Epithelial cell of prostate (primary cell): Measurements from ENCODE around the gene ZNF319.

ENCODE experiments used
- DNase-seq: peaks from one replicate; pipeline ENCODE4 v3.0.0-alpha.2; 2011; ENCODE audit warnings: low read depth, low spot score
- H3K27ac ChIP-seq: fragments of 450-650 bp; 2 replicates; pipeline ENCODE4 v1.5.1; 2017; ENCODE audit warnings: mild to moderate bottlenecking

The ZNF319 gene

GRCh38 chr16:57999366-57999970 lies 1.0 kb downstream of the ZNF319 start:
- H3K27ac ChIP-seq, result peak overlapping the region; percentile 86
- no peak for DNase-seq

- H3K27ac ChIP-seq, result peak overlapping the region; percentile 86
- DNase-seq, result no peak
These were observed 1.5 kb downstream of the ZNF319 start for GRCh38 chr16:57998992-57999365.

- H3K27ac ChIP-seq, result peak overlapping the region; percentile 86
- DNase-seq, result peak; percentile 54
These were observed 2.0 kb downstream of the ZNF319 start for GRCh38 chr16:57998486-57998885.

GRCh38 chr16:57997528-57998265 lies 2.8 kb downstream of the ZNF319 start:
- peak overlapping the region; percentile 86 for H3K27ac ChIP-seq

GRCh38 chr16:57997176-57997527 lies 3.3 kb downstream of the ZNF319 start:
- no peak overlapping the region for H3K27ac ChIP-seq
- no peak for DNase-seq

More at GRCh38 chr16:57997528-57998265, 2.8 kb downstream of the ZNF319 start:
- DNase-seq, result no peak

- no peak overlapping the region for H3K27ac ChIP-seq
- DNase-seq, result no peak
These were observed 3.9 kb downstream of the ZNF319 start for GRCh38 chr16:57996406-57997175.

- no peak overlapping the region for H3K27ac ChIP-seq
- no peak for DNase-seq
These were observed 4.6 kb downstream of the ZNF319 start for GRCh38 chr16:57995721-57996405.

- no peak overlapping the region for H3K27ac ChIP-seq
- no peak for DNase-seq
These were observed 5.7 kb downstream of the ZNF319 start for GRCh38 chr16:57994778-57995177.

- DNase-seq, result no peak
- no peak overlapping the region for H3K27ac ChIP-seq
These were observed 6.1 kb downstream of the ZNF319 start for GRCh38 chr16:57994361-57994760.

- DNase-seq, result no peak
- peak overlapping the region; percentile 72 for H3K27ac ChIP-seq
These were observed 6.6 kb downstream of the ZNF319 start for GRCh38 chr16:57993897-57994296.

- no peak for DNase-seq
- H3K27ac ChIP-seq, result peak overlapping the region; percentile 72
These were observed 7.0 kb downstream of the ZNF319 start for GRCh38 chr16:57993438-57993837.

- H3K27ac ChIP-seq, result peak overlapping the region; percentile 72
- no peak for DNase-seq
These were observed 8.4 kb downstream of the ZNF319 start for GRCh38 chr16:57992084-57992483.

GRCh38 chr16:57991551-57992059 lies 8.9 kb downstream of the ZNF319 start:
- no peak for DNase-seq
- no peak overlapping the region for H3K27ac ChIP-seq

- peak overlapping the region; percentile 62 for H3K27ac ChIP-seq
- DNase-seq, result peak; percentile 68
These were observed 11.5 kb downstream of the ZNF319 start for GRCh38 chr16:57988929-57989328.

- no peak overlapping the region for H3K27ac ChIP-seq
- DNase-seq, result no peak
These were observed 12.9 kb downstream of the ZNF319 start for GRCh38 chr16:57987441-57988177.

- no peak for DNase-seq
- no peak overlapping the region for H3K27ac ChIP-seq
These were observed 14.3 kb downstream of the ZNF319 start for GRCh38 chr16:57986196-57986595.

- DNase-seq, result no peak
- H3K27ac ChIP-seq, result no peak overlapping the region
These were observed 15.0 kb downstream of the ZNF319 start for GRCh38 chr16:57985204-57986181.

GRCh38 chr16:57984443-57985203 lies 15.8 kb downstream of the ZNF319 start:
- H3K27ac ChIP-seq, result no peak overlapping the region

More at GRCh38 chr16:57984443-57985203, 15.8 kb downstream of the ZNF319 start:
- peak; percentile 51 for DNase-seq
